ENCODE results near the gene TLE1. TPM values are rescaled to one million over a fixed set of nuclear protein-coding genes. Genes with fewer than 3 reads are reported as not detected.

Gene TLE1
- total RNA-seq, 1 experiment from 2014 or later = 97.7 TPM

DNA sequence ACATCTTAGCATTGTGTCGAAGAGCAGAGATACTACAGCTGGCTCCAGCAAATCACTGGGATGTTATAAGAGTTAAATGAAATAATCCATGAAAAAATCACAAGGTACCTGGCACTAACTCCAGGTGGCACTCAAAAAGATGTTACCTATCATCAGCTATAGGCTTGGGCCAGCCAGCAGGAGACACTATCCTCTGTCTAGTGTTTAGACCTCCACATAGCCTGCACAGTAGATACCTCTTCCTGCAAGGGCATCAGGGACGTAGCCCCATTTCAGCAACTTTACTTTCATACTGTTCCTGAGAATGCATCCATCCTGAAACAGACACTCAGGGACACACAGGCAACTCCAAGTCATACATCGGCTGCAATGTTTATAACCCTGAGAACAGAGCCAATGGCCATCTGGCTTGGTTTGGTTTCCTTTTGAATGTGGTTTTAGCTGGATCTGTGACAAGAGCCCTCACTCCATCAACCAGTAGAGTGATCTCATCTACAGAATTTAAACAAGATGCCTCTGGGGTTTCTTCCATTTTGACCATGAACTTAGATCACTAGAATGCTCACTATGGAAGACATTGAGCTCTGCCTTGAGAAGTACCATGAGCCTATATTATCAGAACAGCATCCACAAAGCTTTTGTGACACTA, 69.9 kb downstream of the TLE1 start:
- TF ChIP-seq JAZF1 (CRISPR knock-in tag; IDR thresholded peaks at IDR 0.05) (no peak), MYBL2 (CRISPR knock-in tag; IDR thresholded peaks at IDR 0.05) (no peak), E2F4 (CRISPR knock-in tag; IDR thresholded peaks at IDR 0.05; ENCODE audit: borderline replicate concordance, low read depth) (no peak), NFATC4 (CRISPR knock-in tag; IDR thresholded peaks at IDR 0.05) (no peak), CDX4 (CRISPR knock-in tag; IDR thresholded peaks at IDR 0.05; ENCODE audit: borderline replicate concordance) (no peak), SP1 (CRISPR knock-in tag; conservative IDR thresholded peaks at IDR 0.05) (no peak), NR3C1 (CRISPR knock-in tag; conservative IDR thresholded peaks at IDR 0.05; ENCODE audit: low read depth) (no peak), ZNF416 (CRISPR knock-in tag; IDR thresholded peaks at IDR 0.05) (no peak), ATF1 (CRISPR knock-in tag; IDR thresholded peaks at IDR 0.05) (no peak), FOXJ3 (CRISPR knock-in tag; IDR thresholded peaks at IDR 0.05; ENCODE audit: borderline replicate concordance) (no peak), ATF6 (CRISPR knock-in tag; IDR thresholded peaks at IDR 0.05) (no peak), KAT7 (CRISPR knock-in tag; IDR thresholded peaks at IDR 0.05; ENCODE audit: borderline replicate concordance) (no peak), FOXP1 (CRISPR knock-in tag; IDR thresholded peaks at IDR 0.05; ENCODE audit: borderline replicate concordance) (no peak), ZNF138 (CRISPR knock-in tag; conservative IDR thresholded peaks at IDR 0.05) (no peak), GTF2I (CRISPR knock-in tag; conservative IDR thresholded peaks at IDR 0.05) (no peak), SMAD3 (CRISPR knock-in tag; IDR thresholded peaks at IDR 0.05; ENCODE audit: borderline replicate concordance) (no peak)
- TF ChIP-seq, protein P1, sequence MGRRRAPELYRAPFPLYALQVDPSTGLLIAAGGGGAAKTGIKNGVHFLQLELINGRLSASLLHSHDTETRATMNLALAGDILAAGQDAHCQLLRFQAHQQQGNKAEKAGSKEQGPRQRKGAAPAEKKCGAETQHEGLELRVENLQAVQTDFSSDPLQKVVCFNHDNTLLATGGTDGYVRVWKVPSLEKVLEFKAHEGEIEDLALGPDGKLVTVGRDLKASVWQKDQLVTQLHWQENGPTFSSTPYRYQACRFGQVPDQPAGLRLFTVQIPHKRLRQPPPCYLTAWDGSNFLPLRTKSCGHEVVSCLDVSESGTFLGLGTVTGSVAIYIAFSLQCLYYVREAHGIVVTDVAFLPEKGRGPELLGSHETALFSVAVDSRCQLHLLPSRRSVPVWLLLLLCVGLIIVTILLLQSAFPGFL (CRISPR knock-in tag; IDR thresholded peaks at IDR 0.05; ENCODE audit: borderline replicate concordance) = no peak
- TF ChIP-seq, protein P2, sequence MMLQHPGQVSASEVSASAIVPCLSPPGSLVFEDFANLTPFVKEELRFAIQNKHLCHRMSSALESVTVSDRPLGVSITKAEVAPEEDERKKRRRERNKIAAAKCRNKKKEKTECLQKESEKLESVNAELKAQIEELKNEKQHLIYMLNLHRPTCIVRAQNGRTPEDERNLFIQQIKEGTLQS (CRISPR knock-in tag; conservative IDR thresholded peaks at IDR 0.05) = no peak
- Mint-ChIP-seq H3K27me3 (ENCODE audit: low read depth) (no peaks in the 10 kb centered on the region), H3K4me1 (peaks cover 45% of the 10 kb centered on the region), H3K36me3 (peaks cover 58% of the 10 kb centered on the region), H3K9me3 (no peaks in the 10 kb centered on the region), H3K27ac (no peak overlapping the region), H3K4me3 (no peak overlapping the region)
- ChIA-PET POLR2A (no interaction called here), CTCF (interaction anchor here (0.6 to 0.7 kb wide), 2 partner anchors 83 to 987 kb away, joined by 3 read pairs; no protein-coding TSS in a partner anchor)
- no peak for ATAC-seq
- no peak for DNase-seq (ENCODE audit: low spot score)

- peaks cover 40% of the 10 kb centered on the region for H3K4me1 Mint-ChIP-seq
- DNase-seq (ENCODE audit: low spot score) (no peak), ATAC-seq (no peak)
- no peaks in the 10 kb centered on the region for H3K9me3 Mint-ChIP-seq
- POLR2A ChIA-PET = no interaction called here
- peak overlapping the region; percentile 16; the same call in 1 of the 2 replicates for H3K27ac Mint-ChIP-seq
- no peak overlapping the region for H3K4me3 Mint-ChIP-seq
- CTCF ChIA-PET = no interaction called here
- no peaks in the 10 kb centered on the region for H3K27me3 Mint-ChIP-seq (ENCODE audit: low read depth)
- peaks cover 64% of the 10 kb centered on the region for H3K36me3 Mint-ChIP-seq
- no peak for TF ChIP-seq ZNF281 (CRISPR knock-in tag; IDR thresholded peaks at IDR 0.05)
- no peak for TF ChIP-seq IRF1 (CRISPR knock-in tag; IDR thresholded peaks at IDR 0.05)
- no peak for TF ChIP-seq ZNF671 (CRISPR knock-in tag; IDR thresholded peaks at IDR 0.05)
- no peak for TF ChIP-seq TEAD1 (CRISPR knock-in tag; IDR thresholded peaks at IDR 0.05)
- TF ChIP-seq GTF2I (CRISPR knock-in tag; conservative IDR thresholded peaks at IDR 0.05) = no peak
- no peak for TF ChIP-seq NFATC4 (CRISPR knock-in tag; IDR thresholded peaks at IDR 0.05)
- no peak for TF ChIP-seq ATF1 (CRISPR knock-in tag; IDR thresholded peaks at IDR 0.05)
- no peak for TF ChIP-seq CBFB (CRISPR knock-in tag; IDR thresholded peaks at IDR 0.05; ENCODE audit: low read depth)
- TF ChIP-seq JUN (CRISPR knock-in tag; IDR thresholded peaks at IDR 0.05) = no peak
Measured at GRCh38 chr9:81618923-81619322, 70.4 kb downstream of the TLE1 start.
